ENCODE measurements around the gene KCNH2.

KCNH2 gene

DNA sequence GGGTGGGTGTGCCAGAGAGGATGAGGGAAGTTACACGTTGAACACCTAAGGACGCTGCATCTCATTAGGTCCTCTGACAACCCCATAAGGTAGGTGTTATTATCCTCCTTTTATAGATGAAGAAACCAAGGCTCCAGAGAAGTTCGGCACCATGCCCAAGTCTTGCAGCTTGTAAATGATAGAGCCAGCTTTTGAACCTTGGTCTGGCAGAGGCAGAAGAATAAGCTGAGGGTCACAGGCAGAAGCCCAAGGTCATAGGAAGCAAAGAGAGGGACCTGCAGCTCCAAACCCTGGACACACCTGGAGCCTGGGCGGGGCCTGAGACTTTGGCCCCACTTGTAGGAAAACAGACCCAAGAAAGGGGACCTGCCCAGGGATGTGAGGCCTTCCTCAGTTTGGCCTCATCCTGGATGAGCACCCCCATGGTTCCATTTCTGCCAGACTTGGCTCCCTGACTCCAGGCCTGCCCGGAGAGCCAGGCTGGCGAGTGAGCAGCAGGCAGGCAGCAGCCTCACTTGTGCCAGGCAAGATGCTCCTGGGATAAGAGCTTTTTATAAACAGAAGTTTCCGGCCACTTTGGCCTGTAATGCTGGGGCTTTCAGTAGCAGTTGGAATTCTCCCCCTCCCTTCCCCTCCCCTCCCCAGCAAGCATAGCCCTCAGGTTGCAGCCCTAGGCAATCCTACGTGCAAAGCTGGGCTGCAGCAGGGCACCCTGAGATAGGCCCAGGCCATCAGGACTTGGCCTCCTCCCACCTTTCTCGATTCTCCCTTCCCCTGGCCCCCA lies 2.4 kb downstream of the KCNH2 start:
- peaks cover 41% of the 10 kb centered on the region for H3K4me1 ChIP-seq (ENCODE audit: control insufficient read depth, low read length)
- no peaks in the 10 kb centered on the region for H3K9me3 ChIP-seq (ENCODE audit: control insufficient read depth, insufficient read depth, low read length)
- H3K27ac ChIP-seq (ENCODE audit: low read depth, low read length): peak overlapping the region; percentile 64
- no peaks in the 10 kb centered on the region for H3K9me2 ChIP-seq (replicated peaks; ENCODE audit: control insufficient read depth, low read length)
- H3F3A ChIP-seq (ENCODE audit: control insufficient read depth, insufficient read depth): no peaks in the 10 kb centered on the region; the same call in 1 of the 2 replicates
- no peaks in the 10 kb centered on the region for H3K79me2 ChIP-seq (ENCODE audit: control insufficient read depth, low read length)
- TF ChIP-seq EZH2phosphoT487 (IDR thresholded peaks at IDR 0.05; ENCODE audit: borderline replicate concordance, low read length): no peak
- TF ChIP-seq CTCF (IDR thresholded peaks at IDR 0.05; ENCODE audit: low read depth, low read length, poor library complexity, severe bottlenecking): no peak
- H4K20me1 ChIP-seq (ENCODE audit: control insufficient read depth, insufficient read depth, low read depth, low read length): no peaks in the 10 kb centered on the region
- no peaks in the 10 kb centered on the region for H3K36me3 ChIP-seq (ENCODE audit: control insufficient read depth, low read length)
- H3K4me2 ChIP-seq (ENCODE audit: low read length): peak overlapping the region; percentile 92
- H3K4me3 ChIP-seq (ENCODE audit: low read length): peak overlapping the region; percentile 79
- peaks cover 34% of the 10 kb centered on the region for H3K27me3 ChIP-seq (ENCODE audit: control insufficient read depth, low read length)

DNA sequence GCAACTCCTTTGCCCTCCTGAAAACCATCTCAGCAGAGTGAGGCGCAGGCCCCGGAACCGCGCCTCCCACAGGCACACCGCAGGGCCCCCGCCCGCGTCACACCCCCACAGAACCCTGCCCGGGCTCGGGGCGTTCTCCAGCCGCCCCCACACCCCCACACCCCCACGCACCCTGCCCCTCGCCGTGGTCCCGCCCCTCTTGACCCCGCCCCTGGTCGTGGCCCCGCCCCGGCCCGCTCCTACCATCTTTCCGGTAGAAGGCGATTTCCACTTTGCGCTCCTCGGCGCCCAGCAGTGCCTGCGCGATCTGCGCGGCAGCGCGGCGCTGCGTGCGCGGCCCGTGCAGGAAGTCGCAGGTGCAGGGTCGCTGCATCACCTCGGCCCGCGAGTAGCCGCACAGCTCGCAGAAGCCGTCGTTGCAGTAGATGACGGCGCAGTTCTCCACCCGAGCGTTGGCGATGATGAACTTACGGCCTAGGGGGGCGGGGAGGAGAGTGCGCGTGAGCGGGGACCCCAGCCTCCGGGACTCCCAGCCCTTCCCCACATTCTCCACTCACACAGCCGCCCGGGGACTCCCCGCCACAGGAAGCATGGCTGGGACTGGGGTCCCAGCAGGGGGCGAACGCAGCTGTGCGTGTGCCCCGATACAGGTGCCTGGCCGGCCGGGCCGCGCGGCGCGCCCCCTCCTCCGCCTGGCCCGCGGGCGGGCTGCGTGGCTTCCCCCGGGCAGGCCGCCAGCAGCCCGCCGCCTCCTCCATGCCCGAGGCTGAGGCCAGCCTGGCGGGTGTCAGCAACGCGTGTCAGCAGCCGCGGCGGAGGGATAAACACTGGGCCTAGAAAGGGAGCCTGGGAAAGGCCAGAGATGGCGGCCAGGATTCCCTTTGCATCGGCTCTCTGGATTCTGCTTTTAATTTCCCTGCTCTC lies 3.4 kb downstream of the KCNH2 start:
- Histone ChIP-seq H4K20me1 (ENCODE audit: control insufficient read depth, insufficient read depth, low read depth, low read length) (no peaks in the 10 kb centered on the region), H3K36me3 (ENCODE audit: control insufficient read depth, low read length) (no peaks in the 10 kb centered on the region), H3K4me3 (ENCODE audit: low read length) (peak overlapping the region; percentile 79), H3K79me2 (ENCODE audit: control insufficient read depth, low read length) (no peaks in the 10 kb centered on the region), H3K9me3 (ENCODE audit: control insufficient read depth, insufficient read depth, low read length) (no peaks in the 10 kb centered on the region), H3K4me1 (ENCODE audit: control insufficient read depth, low read length) (peaks cover 41% of the 10 kb centered on the region), H3F3A (ENCODE audit: control insufficient read depth, insufficient read depth) (no peaks in the 10 kb centered on the region; the same call in 1 of the 2 replicates), H3K27me3 (ENCODE audit: control insufficient read depth, low read length) (peaks cover 24% of the 10 kb centered on the region), H3K9me2 (replicated peaks; ENCODE audit: control insufficient read depth, low read length) (no peaks in the 10 kb centered on the region), H3K4me2 (ENCODE audit: low read length) (peak overlapping the region; percentile 92), H3K27ac (ENCODE audit: low read depth, low read length) (peak overlapping the region; percentile 64)
- TF ChIP-seq CTCF (IDR thresholded peaks at IDR 0.05; ENCODE audit: low read depth, low read length, poor library complexity, severe bottlenecking): peak; percentile 69
- TF ChIP-seq EZH2phosphoT487 (IDR thresholded peaks at IDR 0.05; ENCODE audit: borderline replicate concordance, low read length): no peak

GRCh38 chr7:150973571-150974451 lies 4.3 kb downstream of the KCNH2 start:
- Histone ChIP-seq H3F3A (ENCODE audit: control insufficient read depth, insufficient read depth) (no peaks in the 10 kb centered on the region; the same call in 1 of the 2 replicates), H3K79me2 (ENCODE audit: control insufficient read depth, low read length) (no peaks in the 10 kb centered on the region), H3K4me1 (ENCODE audit: control insufficient read depth, low read length) (peaks cover 37% of the 10 kb centered on the region), H3K4me3 (ENCODE audit: low read length) (peak overlapping the region; percentile 79), H3K9me2 (replicated peaks; ENCODE audit: control insufficient read depth, low read length) (no peaks in the 10 kb centered on the region), H3K27me3 (ENCODE audit: control insufficient read depth, low read length) (peaks cover 15% of the 10 kb centered on the region), H3K4me2 (ENCODE audit: low read length) (peak overlapping the region; percentile 92), H3K9me3 (ENCODE audit: control insufficient read depth, insufficient read depth, low read length) (no peaks in the 10 kb centered on the region), H3K27ac (ENCODE audit: low read depth, low read length) (no peak overlapping the region), H4K20me1 (ENCODE audit: control insufficient read depth, insufficient read depth, low read depth, low read length) (no peaks in the 10 kb centered on the region), H3K36me3 (ENCODE audit: control insufficient read depth, low read length) (no peaks in the 10 kb centered on the region)
- no peak for TF ChIP-seq EZH2phosphoT487 (IDR thresholded peaks at IDR 0.05; ENCODE audit: borderline replicate concordance, low read length)
- TF ChIP-seq CTCF (IDR thresholded peaks at IDR 0.05; ENCODE audit: low read depth, low read length, poor library complexity, severe bottlenecking): no peak
